ENCODE data around the gene VARS2. TPM values are rescaled to one million over a fixed set of nuclear protein-coding genes. Genes with fewer than 3 reads are reported as not detected.
"Not testable (repeated sequence)": the region's sequence is repeated elsewhere in the genome, so short reads cannot be mapped to it uniquely, and the experiment has no call there.

The VARS2 gene
- total and polyA plus RNA-seq, 10 donors: 15.5 to 38.2 (median 28.2) TPM

DNA sequence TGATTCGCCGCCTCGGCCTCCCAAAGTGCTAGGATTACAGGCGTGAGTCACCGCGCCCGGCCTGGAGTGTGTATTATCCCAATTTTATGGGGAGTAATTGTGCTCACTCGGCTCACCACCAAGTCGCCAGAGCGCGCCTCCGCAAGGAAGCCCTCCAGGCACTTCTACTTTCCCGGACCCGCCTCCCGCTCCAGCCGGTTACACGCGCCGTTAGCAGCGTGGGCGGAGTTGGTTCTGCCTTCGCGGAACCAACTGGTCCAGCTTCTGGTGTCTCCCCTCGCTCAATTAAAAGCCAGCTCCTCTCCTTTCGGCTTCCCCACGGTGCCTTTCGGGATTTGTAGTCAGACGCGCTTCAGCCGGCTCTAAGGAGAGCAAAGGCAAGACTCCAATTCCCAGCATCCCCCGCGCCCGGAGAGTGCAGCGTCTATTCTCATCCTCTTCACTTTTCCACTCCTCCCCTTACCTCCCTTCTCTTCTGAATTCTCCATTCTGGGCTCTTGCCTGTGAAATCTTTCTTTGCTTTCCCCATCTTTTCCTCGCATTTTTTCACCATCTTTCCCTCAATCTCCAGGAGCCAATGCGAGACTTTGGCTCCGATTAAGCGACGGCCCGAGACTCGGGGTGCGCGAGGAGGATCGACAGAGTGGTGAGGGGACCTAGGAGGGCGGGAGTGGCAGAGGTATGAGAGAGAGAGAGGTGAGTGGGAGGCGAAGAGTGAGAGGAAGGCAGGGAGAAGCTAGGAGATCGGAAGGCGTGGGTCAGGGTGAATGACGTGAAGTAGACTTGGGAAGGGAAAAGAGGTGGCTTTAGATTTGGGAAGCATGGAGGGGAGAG lies 6.1 kb upstream of the VARS2 start, which contains the start of gene GTF2H4:
TSS of gene GTF2H4 (plus strand) at position 450 of the 834 bp plus-strand sequence.
- Histone ChIP-seq H3K27me3 (replicated peaks in 1 of 7) (no peaks in the 10 kb centered on the region), H3K4me1 (peaks cover 10 to 46% (median 20%) of the 10 kb centered on the region in 6 donors), H3K4me3 (peak within 1 kb of the TSS; percentile 87 to 98 (median 92)), H3K36me3 (peaks cover 0 to 35% (median 26%) of the 10 kb centered on the region in 6 donors), H3K9me3 (no peaks in the 10 kb centered on the region), H3K27ac (peak within 1 kb of the TSS in 7 of 8 donors; percentile 29 to 78 (median 51))
- peak; percentile 99 for DNase-seq
- TF ChIP-seq CTCF (IDR thresholded peaks at IDR 0.05 in 8 of 11, conservative IDR thresholded peaks at IDR 0.05 in 3 of 11) (no peak), POLR2AphosphoS5 (IDR thresholded peaks at IDR 0.05) (peak; percentile 82 to 87 (median 83)), POLR2A (IDR thresholded peaks at IDR 0.05) (no peak)
- intact Hi-C loops (cut with DNase I; ENCODE audit: low total_unique reads): no loop called here
- WGBS, 5 donors: 1 to 2% (median 1%) methylated on average over 37 to 49 of the region's 49 CpGs

- Histone ChIP-seq H3K4me3 (peak overlapping the region; percentile 87 to 98 (median 92)), H3K27ac (peak overlapping the region in 4 of 8 donors; percentile 42 to 78 (median 70)), H3K36me3 (peaks cover 0 to 38% (median 26%) of the 10 kb centered on the region in 6 donors), H3K9me3 (no peaks in the 10 kb centered on the region), H3K4me1 (peaks cover 17 to 46% (median 25%) of the 10 kb centered on the region in 6 donors), H3K27me3 (replicated peaks in 1 of 7) (no peaks in the 10 kb centered on the region)
- intact Hi-C loops (cut with DNase I; ENCODE audit: low total_unique reads): no loop called here
- DNase-seq: no peak
- TF ChIP-seq POLR2A (IDR thresholded peaks at IDR 0.05) (no peak), POLR2AphosphoS5 (IDR thresholded peaks at IDR 0.05) (no peak)
- 28 to 43% (median 31%) methylated on average over 2 of the region's 2 CpGs for WGBS, 5 donors
These were observed 5.3 kb upstream of the VARS2 start for GRCh38 chr6:30908700-30909099.

DNA sequence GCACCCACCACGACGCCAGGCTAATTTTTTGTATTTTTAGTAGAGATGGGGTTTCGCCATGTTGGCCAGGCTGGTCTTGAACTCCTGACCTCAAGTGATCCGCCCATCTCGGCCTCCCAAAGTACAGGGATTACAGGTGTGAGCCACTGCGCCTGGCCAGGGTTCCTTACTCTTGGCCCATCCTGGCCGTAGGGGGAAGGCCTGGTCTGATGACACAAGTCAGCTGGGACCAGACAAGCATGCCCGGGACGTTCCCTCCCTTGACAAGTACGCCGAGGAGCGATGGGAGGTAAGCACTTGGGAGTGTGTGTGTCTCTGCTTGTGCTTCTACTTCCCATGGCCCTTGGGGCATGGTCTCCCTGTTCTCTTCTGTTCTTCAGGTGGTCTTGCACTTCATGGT lies 3.6 kb upstream of the VARS2 start:
- peaks cover 0 to 38% (median 26%) of the 10 kb centered on the region in 6 donors for H3K36me3 ChIP-seq
- H3K4me3 ChIP-seq; intact Hi-C loops (cut with DNase I; ENCODE audit: low total_unique reads); H3K9me3 ChIP-seq; H3K27ac ChIP-seq; H3K27me3 ChIP-seq (replicated peaks in 1 of 7): not testable (repeated sequence)
- peaks cover 28 to 59% (median 39%) of the 10 kb centered on the region in 6 donors for H3K4me1 ChIP-seq
- WGBS, 5 donors: 91 to 97% (median 93%) methylated on average over 12 of the region's 12 CpGs
- DNase-seq: peak; percentile 72

DNA sequence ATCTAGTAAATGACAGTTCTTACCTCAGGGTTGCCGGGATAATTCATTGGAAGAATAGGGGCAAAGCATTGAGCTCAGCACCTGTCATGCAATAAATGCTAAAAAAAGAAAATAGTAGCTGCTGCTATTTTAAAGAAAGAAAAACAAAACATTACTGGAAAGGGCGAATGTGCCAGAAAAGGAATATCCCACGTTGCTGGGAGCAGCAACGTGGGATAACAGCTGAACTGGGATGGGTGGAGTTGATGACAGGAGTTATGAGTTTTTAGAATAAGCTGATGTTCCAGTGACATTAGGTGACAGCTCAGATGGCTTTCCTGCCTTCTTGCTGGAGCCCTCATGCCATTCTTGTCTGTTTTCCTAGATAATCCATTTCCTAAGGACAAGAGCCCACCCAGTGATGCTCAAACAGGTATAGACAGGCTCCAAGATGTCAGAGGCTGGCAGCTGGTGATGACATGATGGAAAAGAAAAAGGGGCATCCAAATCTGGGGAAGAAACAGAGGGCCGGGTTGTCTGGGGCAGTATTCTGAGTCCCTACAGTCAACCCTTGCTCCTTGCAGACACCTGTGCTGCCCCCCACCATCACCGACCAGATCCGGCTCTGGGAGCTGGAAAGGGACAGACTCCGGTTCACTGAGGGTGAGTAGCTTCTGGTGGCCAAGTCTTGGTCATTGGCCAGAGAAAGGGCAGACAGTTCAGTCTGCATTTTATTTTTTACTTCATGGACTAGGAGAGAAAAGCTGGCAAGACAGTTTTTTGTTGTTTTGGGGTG lies 1.1 kb upstream of the VARS2 start:
- no peak for DNase-seq
- Histone ChIP-seq H3K36me3 (peaks cover 0 to 56% (median 36%) of the 10 kb centered on the region in 6 donors), H3K4me3 (peak overlapping the region in 2 of 8 donors; percentile 76 to 91), H3K9me3 (no peaks in the 10 kb centered on the region), H3K4me1 (peaks cover 24 to 68% (median 40%) of the 10 kb centered on the region in 6 donors), H3K27ac (peak overlapping the region in 6 of 8 donors; percentile 81 to 91 (median 90)), H3K27me3 (replicated peaks in 1 of 7) (no peaks in the 10 kb centered on the region)
- intact Hi-C loops (cut with DNase I; ENCODE audit: low total_unique reads): no loop called here
- TF ChIP-seq CTCF (IDR thresholded peaks at IDR 0.05 in 8 of 11, conservative IDR thresholded peaks at IDR 0.05 in 3 of 11): no peak
- TF ChIP-seq POLR2A (IDR thresholded peaks at IDR 0.05): no peak
- no peak for TF ChIP-seq POLR2AphosphoS5 (IDR thresholded peaks at IDR 0.05)
- 82 to 95% (median 95%) methylated on average over 8 of the region's 8 CpGs for WGBS, 5 donors
